ENCODE results near the gene EXOSC1.

DNA sequence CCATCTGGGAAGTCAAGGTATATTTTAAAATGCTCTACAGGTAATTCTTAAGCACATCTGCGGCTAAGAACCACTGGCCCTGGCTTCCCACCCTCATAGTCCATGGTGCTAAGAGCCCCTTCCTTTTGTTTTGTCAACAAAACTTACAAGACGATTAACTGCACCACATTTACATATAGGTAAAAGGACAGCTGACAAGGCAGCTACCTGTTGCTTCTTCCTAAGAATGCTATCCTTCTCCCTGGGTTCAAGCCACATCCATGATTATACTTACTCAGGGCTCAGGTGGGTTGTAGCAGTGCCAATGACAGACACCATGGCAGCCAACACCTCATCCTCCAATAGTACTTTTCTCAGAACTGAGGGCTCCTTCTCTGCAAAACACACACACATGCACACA, 16.5 kb upstream of the EXOSC1 start:
- TF ChIP-seq, protein P1, sequence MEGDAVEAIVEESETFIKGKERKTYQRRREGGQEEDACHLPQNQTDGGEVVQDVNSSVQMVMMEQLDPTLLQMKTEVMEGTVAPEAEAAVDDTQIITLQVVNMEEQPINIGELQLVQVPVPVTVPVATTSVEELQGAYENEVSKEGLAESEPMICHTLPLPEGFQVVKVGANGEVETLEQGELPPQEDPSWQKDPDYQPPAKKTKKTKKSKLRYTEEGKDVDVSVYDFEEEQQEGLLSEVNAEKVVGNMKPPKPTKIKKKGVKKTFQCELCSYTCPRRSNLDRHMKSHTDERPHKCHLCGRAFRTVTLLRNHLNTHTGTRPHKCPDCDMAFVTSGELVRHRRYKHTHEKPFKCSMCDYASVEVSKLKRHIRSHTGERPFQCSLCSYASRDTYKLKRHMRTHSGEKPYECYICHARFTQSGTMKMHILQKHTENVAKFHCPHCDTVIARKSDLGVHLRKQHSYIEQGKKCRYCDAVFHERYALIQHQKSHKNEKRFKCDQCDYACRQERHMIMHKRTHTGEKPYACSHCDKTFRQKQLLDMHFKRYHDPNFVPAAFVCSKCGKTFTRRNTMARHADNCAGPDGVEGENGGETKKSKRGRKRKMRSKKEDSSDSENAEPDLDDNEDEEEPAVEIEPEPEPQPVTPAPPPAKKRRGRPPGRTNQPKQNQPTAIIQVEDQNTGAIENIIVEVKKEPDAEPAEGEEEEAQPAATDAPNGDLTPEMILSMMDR (IDR thresholded peaks at IDR 0.05) = no peak
- TF ChIP-seq POLR2A (IDR thresholded peaks at IDR 0.05) = no peak

Data from body of pancreas (tissue), 4 donors.